ENCODE results near the gene RIPOR1. TPM values are rescaled to one million over a fixed set of nuclear protein-coding genes. Genes with fewer than 3 reads are reported as not detected.

The RIPOR1 gene
- total and polyA plus RNA-seq, 2 of the 4 experiments (the other 2 are of a cell fraction), result 9.5 to 41.3 TPM

DNA sequence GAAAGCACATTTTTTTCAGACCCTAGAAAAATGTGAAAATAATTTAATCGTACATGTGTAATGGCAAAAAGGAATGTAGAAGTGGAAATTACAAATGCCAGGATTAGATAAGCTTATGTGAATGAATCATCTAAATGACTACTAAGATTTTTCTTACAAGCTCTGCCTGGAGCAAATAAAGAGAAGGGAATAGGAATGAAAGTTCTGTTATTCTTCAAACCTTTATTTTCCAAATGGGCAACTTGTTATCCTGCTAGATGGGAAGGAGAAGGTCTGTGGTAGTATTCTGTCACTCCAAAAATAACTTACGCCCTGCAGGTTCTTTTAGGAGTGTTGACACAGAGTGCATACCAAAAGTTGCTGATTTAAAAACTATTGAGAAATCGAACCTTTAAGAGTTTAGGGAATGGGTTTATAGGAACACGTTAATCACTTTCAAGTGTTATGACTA is 43.4 kb downstream of the RIPOR1 start:
- no peaks in the 10 kb centered on the region for H3K27me3 ChIP-seq (ENCODE audit: control insufficient read depth, insufficient read depth, low read length)
- H3K56ac ChIP-seq (ENCODE audit: extremely low read depth, insufficient read depth, low read length), result 0 out of 2 replicates have a peak overlapping the region, but pooled peaks have one; percentile 16
- H3K23ac ChIP-seq (ENCODE audit: low read depth, low read length), result no peak overlapping the region; the same call in 1 of the 2 replicates
- H2AFZ ChIP-seq (replicated peaks; ENCODE audit: low read length, poor library complexity), result no peak overlapping the region
- H3K4me2 ChIP-seq (ENCODE audit: low read depth, low read length), result peak overlapping the region; percentile 78; the same call in 1 of the 2 replicates
- no TSS peak for BruUV-seq (replicated peaks)
- H4K8ac ChIP-seq (ENCODE audit: low read depth in 2 of 2, low read length in 2 of 2), result peak overlapping the region in 1 of 2 experiments; percentile 26; a peak in 1 of 4 replicates
- CTCF ChIA-PET, result interaction anchor here (0.6 to 2.6 kb wide), 2 partner anchors 9 to 1818 kb away, joined by 4 to 9 read pairs; partner anchors contain the start of gene CTCF
- peak overlapping the region; percentile 3; the same call in 1 of the 2 replicates for H3K4ac ChIP-seq (ENCODE audit: low read depth, low read length)
- H2BK120ac ChIP-seq (ENCODE audit: low read depth, low read length), result peak overlapping the region; percentile 6; the same call in 1 of the 2 replicates
- POLR2A ChIA-PET (ENCODE audit: unreplicated experiment), result interaction anchor here (0.8 kb wide), 1 partner anchor 9 kb away, joined by 3 read pairs; no protein-coding TSS in a partner anchor
- ATAC-seq (ENCODE audit: low read depth), result peak; percentile 88
- no peak overlapping the region for H4K5ac ChIP-seq (ENCODE audit: low read depth, low read length)
- peaks cover 12% of the 10 kb centered on the region for H3K4me1 ChIP-seq (ENCODE audit: control insufficient read depth, insufficient read depth, low read length)
- peaks cover 28% of the 10 kb centered on the region for H4K20me1 ChIP-seq (ENCODE audit: insufficient read depth, low read length)
- H2BK20ac ChIP-seq (ENCODE audit: low read depth, low read length), result peak overlapping the region; percentile 13; the same call in 1 of the 2 replicates
- peaks cover 22 to 62% of the 10 kb centered on the region in 2 experiments for H3K79me1 ChIP-seq (ENCODE audit: low read depth in 1 of 2, low read length in 2 of 2)
- in situ Hi-C loops (cut with MboI; ENCODE audit: low sequenced_read_pairs), result no loop called here
- H2BK5ac ChIP-seq (ENCODE audit: low read depth, low read length, poor library complexity, severe bottlenecking), result peak overlapping the region; percentile 85
- no peaks in the 10 kb centered on the region for H3K9me3 ChIP-seq (ENCODE audit: control insufficient read depth, insufficient read depth, low read length)
- no peak overlapping the region for H4K91ac ChIP-seq (ENCODE audit: insufficient read depth, low read depth, low read length)
- 40% methylated on average over 2 of the region's 4 CpGs; no CpG with 5 or more reads in 1 of the 2 experiments for WGBS, 2 experiments (ENCODE audit: extremely low coverage in 2 of 2, insufficient read length in 1 of 2)
- 0 out of 2 replicates have a peak overlapping the region, but pooled peaks have one; percentile 73 for H3K27ac ChIP-seq (ENCODE audit: insufficient read depth, low read length)
- no peak overlapping the region for H2AK5ac ChIP-seq (ENCODE audit: low read depth, low read length)
- peak overlapping the region; percentile 4; the same call in 1 of the 3 replicates for H2BK15ac ChIP-seq (ENCODE audit: low read depth, low read length)
- H3K36me3 ChIP-seq (ENCODE audit: control insufficient read depth, insufficient read depth, low read length), result peaks cover 8% of the 10 kb centered on the region
- peak overlapping the region; percentile 68; the same call in 1 of the 2 replicates for H3K18ac ChIP-seq (ENCODE audit: low read depth, low read length)
- H3K9ac ChIP-seq (ENCODE audit: low read depth, low read length), result no peak overlapping the region; the same call in 1 of the 2 replicates
- intact Hi-C loops (cut with micrococcal nuclease), result loop anchor here (1.0 kb wide), 1 partner anchor 8 kb away; no protein-coding TSS in a partner anchor
- no peak overlapping the region for H3K14ac ChIP-seq (replicated peaks; ENCODE audit: low read depth, low read length)
- TF ChIP-seq FOS (IDR thresholded peaks at IDR 0.05; ENCODE audit: low read depth, low read length), result 0 out of 2 replicates have a peak, but pooled peaks have one; percentile 39
- no peak for TF ChIP-seq MAZ (IDR thresholded peaks at IDR 0.05; ENCODE audit: borderline replicate concordance, low read depth, low read length)
- TF ChIP-seq SMC3 (IDR thresholded peaks at IDR 0.05; ENCODE audit: low read depth, low read length), result no peak
- no peak for TF ChIP-seq POLR2A (IDR thresholded peaks at IDR 0.05; ENCODE audit: low read depth, low read length)
- TF ChIP-seq, protein P1, sequence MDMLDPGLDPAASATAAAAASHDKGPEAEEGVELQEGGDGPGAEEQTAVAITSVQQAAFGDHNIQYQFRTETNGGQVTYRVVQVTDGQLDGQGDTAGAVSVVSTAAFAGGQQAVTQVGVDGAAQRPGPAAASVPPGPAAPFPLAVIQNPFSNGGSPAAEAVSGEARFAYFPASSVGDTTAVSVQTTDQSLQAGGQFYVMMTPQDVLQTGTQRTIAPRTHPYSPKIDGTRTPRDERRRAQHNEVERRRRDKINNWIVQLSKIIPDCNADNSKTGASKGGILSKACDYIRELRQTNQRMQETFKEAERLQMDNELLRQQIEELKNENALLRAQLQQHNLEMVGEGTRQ (IDR thresholded peaks at IDR 0.05; ENCODE audit: low read depth, low read length), result no peak
- no peak for TF ChIP-seq BHLHE40 (IDR thresholded peaks at IDR 0.05; ENCODE audit: low read depth, low read length)
- DNase-seq, result peak; percentile 81
- H2AK9ac ChIP-seq (replicated peaks; ENCODE audit: low read depth, low read length, poor library complexity), result no peak overlapping the region
- peaks cover 6% of the 10 kb centered on the region; the same call in 1 of the 2 replicates for H3K9me1 ChIP-seq (ENCODE audit: insufficient read depth, low read length)
- dilution Hi-C loops (cut with HindIII; ENCODE audit: low sequenced_read_pairs, unreplicated experiment), result no loop called here
- H3K4me3 ChIP-seq (ENCODE audit: insufficient read depth, low read depth, low read length), result no peak overlapping the region; the same call in 1 of the 2 replicates

All from IMR-90 (cell line).